A673 (cell line): Measurements from ENCODE around the gene NHLRC4. TPM values are rescaled to one million over a fixed set of nuclear protein-coding genes. Genes with fewer than 3 reads are reported as not detected.
A peak's percentile ranks its signal among the peaks of the same experiment; 100 is the strongest.

Source experiments
- BruUV-seq: library from RNA; stranded (reverse); fragments of 400-500 nt; replicated peaks from 2 replicates; lab custom pipeline; 2021; lab: Mats Ljungman, UMichigan
- CTCF ChIA-PET: fragments of 300-600 bp; sonication (Branson Sonifier 250); formaldehyde crosslinking; loops from one replicate; lab custom pipeline; 2022; ENCODE audit warnings: antibody characterized with exemption; lab: Charles Lee
- POLR2A ChIA-PET: fragments of 300-600 bp; sonication (Branson Sonifier 250); formaldehyde crosslinking; loops from one replicate; lab custom pipeline; 2022; ENCODE audit warnings: antibody characterized with exemption; ENCODE audit not compliant: low non-redundant PET; lab: Charles Lee
- DNase-seq: peaks from one replicate; pipeline ENCODE4 v3.0.0-alpha.2; 2015; ENCODE audit warnings: low spot score
- H3K27ac ChIP-seq: fragments of 200-600 bp; sonication (generic); 2 replicates; pipeline ENCODE4 v1.5.1; 2016; ENCODE audit warnings: mixed run types, low read depth, mild to moderate bottlenecking, mixed read lengths, antibody characterized with exemption, low read length; ENCODE audit not compliant: poor library complexity, severe bottlenecking
- H3K27me3 ChIP-seq: fragments of 200-600 bp; sonication (generic); replicated peaks from 2 replicates; pipeline ENCODE4 v1.6.1; 2017; ENCODE audit warnings: mixed run types, low read depth, mild to moderate bottlenecking, mixed read lengths, antibody characterized with exemption, low read length; ENCODE audit not compliant: insufficient read depth, poor library complexity
- H3K36me3 ChIP-seq: fragments of 200-600 bp; sonication (generic); 2 replicates; pipeline ENCODE4 v1.6.1; 2016; ENCODE audit warnings: mixed run types, mild to moderate bottlenecking, mixed read lengths, antibody characterized with exemption, low read length; ENCODE audit not compliant: insufficient read depth, poor library complexity, severe bottlenecking
- H3K4me1 ChIP-seq: fragments of 200-600 bp; sonication (generic); 2 replicates; pipeline ENCODE4 v1.6.1; 2017; ENCODE audit warnings: mixed run types, mild to moderate bottlenecking, mixed read lengths, antibody characterized with exemption, low read length; ENCODE audit not compliant: insufficient read depth, poor library complexity, severe bottlenecking
- H3K4me3 ChIP-seq: fragments of 200-600 bp; sonication (generic); 2 replicates; pipeline ENCODE4 v1.5.1; 2016; ENCODE audit warnings: low read depth, mixed run types, mild to moderate bottlenecking, mixed read lengths, low read length; ENCODE audit not compliant: poor library complexity, severe bottlenecking
- H3K9me3 ChIP-seq: fragments of 200-600 bp; sonication (generic); 2 replicates; pipeline ENCODE4 v1.6.1; 2016; ENCODE audit warnings: mixed run types, low read depth, mild to moderate bottlenecking, mixed read lengths, antibody characterized with exemption, low read length; ENCODE audit not compliant: poor library complexity, severe bottlenecking
- EZH2 ChIP-seq: fragments of 200-600 bp; sonication (generic); IDR thresholded peaks from 2 replicates; pipeline ENCODE4 v1.6.1; 2017; ENCODE audit warnings: borderline replicate concordance, low read depth, mild to moderate bottlenecking, mixed read lengths, antibody characterized with exemption, low read length; ENCODE audit not compliant: poor library complexity, severe bottlenecking
- intact Hi-C: fragments of 100-400 bp; cut with micrococcal nuclease; formaldehyde crosslinking; loops from one replicate; pipeline ENCODE4 v1.10.0; 2022; ENCODE audit not compliant: unreplicated experiment
- total RNA-seq: library from RNA; stranded (reverse); gene quantifications from 2 replicates; pipeline ENCODE4 v1.2.3, GENCODE V29; 2021
- TF ChIP-seq, protein P1 (sequence below): fragments of 300-800, 200-600 bp; sonication (generic); conservative IDR thresholded peaks from 2 replicates; pipeline ENCODE4 v1.5.1; 2017; ENCODE audit warnings: low read depth, mild to moderate bottlenecking, antibody characterized with exemption, low read length, moderate library complexity, mixed read lengths

The NHLRC4 gene
- total RNA-seq, 1 experiment from 2014 or later: 0.21 TPM

DNA sequence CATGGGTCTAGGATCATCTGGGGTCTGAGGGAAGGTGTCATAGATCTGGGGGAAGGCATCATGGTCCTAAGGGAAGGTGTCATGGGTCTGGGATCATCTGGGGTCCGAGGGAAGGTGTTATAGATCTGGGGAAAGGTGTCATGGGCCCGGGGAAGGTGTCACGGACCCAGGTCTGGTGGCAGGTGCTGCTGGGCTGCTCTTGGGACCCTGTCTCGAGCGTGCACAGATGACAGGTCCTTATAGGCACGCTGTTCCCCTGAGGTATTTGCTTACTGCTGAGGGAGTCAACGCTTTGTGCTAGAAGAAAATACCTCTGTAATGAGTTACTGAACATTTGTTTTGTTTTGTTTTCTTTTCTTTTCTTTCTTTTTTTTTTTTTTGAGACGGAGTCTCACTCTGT lies 24.4 kb downstream of the NHLRC4 start:
- CTCF ChIA-PET: no interaction called here
- peaks cover 22% of the 10 kb centered on the region for H3K4me1 ChIP-seq
- H3K9me3 ChIP-seq: no peaks in the 10 kb centered on the region
- no peaks in the 10 kb centered on the region for H3K27me3 ChIP-seq
- no TSS peak for BruUV-seq
- no peak overlapping the region for H3K27ac ChIP-seq
- DNase-seq: no peak
- H3K36me3 ChIP-seq: peaks cover 5% of the 10 kb centered on the region
- peak overlapping the region; percentile 94 for H3K4me3 ChIP-seq
- intact Hi-C loops: no loop called here
- POLR2A ChIA-PET: no interaction called here
- no peak for TF ChIP-seq EZH2
- TF ChIP-seq, protein P1, sequence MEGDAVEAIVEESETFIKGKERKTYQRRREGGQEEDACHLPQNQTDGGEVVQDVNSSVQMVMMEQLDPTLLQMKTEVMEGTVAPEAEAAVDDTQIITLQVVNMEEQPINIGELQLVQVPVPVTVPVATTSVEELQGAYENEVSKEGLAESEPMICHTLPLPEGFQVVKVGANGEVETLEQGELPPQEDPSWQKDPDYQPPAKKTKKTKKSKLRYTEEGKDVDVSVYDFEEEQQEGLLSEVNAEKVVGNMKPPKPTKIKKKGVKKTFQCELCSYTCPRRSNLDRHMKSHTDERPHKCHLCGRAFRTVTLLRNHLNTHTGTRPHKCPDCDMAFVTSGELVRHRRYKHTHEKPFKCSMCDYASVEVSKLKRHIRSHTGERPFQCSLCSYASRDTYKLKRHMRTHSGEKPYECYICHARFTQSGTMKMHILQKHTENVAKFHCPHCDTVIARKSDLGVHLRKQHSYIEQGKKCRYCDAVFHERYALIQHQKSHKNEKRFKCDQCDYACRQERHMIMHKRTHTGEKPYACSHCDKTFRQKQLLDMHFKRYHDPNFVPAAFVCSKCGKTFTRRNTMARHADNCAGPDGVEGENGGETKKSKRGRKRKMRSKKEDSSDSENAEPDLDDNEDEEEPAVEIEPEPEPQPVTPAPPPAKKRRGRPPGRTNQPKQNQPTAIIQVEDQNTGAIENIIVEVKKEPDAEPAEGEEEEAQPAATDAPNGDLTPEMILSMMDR: no peak

- no peak for TF ChIP-seq EZH2
- TF ChIP-seq, protein P1: no peak
- Histone ChIP-seq H3K36me3 (peaks cover 5% of the 10 kb centered on the region), H3K4me3 (no peak overlapping the region), H3K27ac (no peak overlapping the region), H3K4me1 (peaks cover 19% of the 10 kb centered on the region), H3K27me3 (no peaks in the 10 kb centered on the region), H3K9me3 (no peaks in the 10 kb centered on the region)
- intact Hi-C loops: no loop called here
- POLR2A ChIA-PET: no interaction called here
- CTCF ChIA-PET: no interaction called here
- no TSS peak for BruUV-seq
- no peak for DNase-seq
These were observed 25.2 kb downstream of the NHLRC4 start for GRCh38 chr16:591892-592517.

DNA sequence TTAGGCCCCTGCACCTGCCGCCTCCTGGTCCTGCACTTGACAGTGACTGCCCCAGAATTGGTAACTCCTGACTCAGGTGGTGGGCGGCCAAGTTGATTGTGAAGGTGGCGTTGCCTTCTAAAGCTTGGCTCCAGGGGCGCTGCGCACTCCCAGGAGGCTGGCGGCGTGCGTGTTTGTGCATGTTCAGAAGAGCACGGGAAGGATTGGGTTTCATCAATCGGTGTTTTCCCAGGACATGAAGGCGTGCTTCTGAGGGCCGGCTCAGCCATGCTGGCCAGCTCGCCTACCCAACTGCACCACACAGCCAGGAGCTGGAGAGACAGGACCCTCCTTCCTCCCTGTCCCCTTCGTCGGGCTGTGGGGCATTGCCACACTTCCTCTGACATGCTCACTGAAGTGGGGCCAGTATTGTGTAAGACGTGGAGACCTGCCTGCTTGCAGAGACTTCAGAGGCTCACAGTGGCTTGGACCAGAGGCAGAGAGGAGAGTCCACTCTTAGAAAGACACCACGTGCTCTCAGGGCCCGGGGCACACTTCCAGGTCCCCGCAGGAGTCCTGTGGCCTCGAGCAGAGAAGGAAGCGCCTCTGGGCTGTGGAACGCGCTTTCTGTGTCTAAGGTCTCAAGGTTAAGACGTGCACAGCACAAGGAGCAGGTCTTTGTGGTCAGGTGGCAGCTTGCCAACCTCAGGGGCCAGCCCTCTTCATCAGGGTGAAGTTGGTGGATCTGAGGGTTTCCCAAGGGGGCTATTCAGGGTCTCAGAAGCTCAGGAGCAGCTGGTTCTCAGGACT lies 25.9 kb downstream of the NHLRC4 start:
- ChIA-PET CTCF (no interaction called here), POLR2A (no interaction called here)
- peaks cover 12% of the 10 kb centered on the region for H3K4me1 ChIP-seq
- TF ChIP-seq EZH2: no peak
- TF ChIP-seq, protein P1: no peak
- no peak for DNase-seq
- no TSS peak for BruUV-seq
- no peaks in the 10 kb centered on the region for H3K27me3 ChIP-seq
- peaks cover 5% of the 10 kb centered on the region for H3K36me3 ChIP-seq
- intact Hi-C loops: no loop called here
- peak overlapping the region; percentile 30 for H3K27ac ChIP-seq
- H3K4me3 ChIP-seq: no peak overlapping the region
- H3K9me3 ChIP-seq: no peaks in the 10 kb centered on the region
